ACC112 (cell line): ENCODE data around the gene SNX9.
"Not testable (repeated sequence)": the region's sequence is repeated elsewhere in the genome, so short reads cannot be mapped to it uniquely, and the experiment has no call there.

Source experiments
- H2AFZ ChIP-seq: fragments of 200-600 bp; sonication (generic); one replicate; pipeline ENCODE4 v1.6.0; 2017; ENCODE audit warnings: antibody characterized with exemption, low read length; ENCODE audit not compliant: unreplicated experiment
- H3K27ac ChIP-seq: fragments of 200-600 bp; sonication (generic); 2 replicates; pipeline ENCODE4 v1.5.1; 2014; ENCODE audit warnings: low read depth, mild to moderate bottlenecking, antibody characterized with exemption, low read length, moderate library complexity
- H3K27me3 ChIP-seq: fragments of 200-600 bp; sonication (generic); 2 replicates; pipeline ENCODE4 v1.6.1; 2014; ENCODE audit warnings: mild to moderate bottlenecking, antibody characterized with exemption, low read length, moderate library complexity, mixed read lengths; ENCODE audit not compliant: insufficient read depth
- H3K36me3 ChIP-seq: fragments of 200-600 bp; sonication (generic); 2 replicates; pipeline ENCODE4 v1.6.1; 2016; ENCODE audit warnings: mild to moderate bottlenecking, antibody characterized with exemption, low read length, moderate library complexity, mixed read lengths; ENCODE audit not compliant: insufficient read depth
- H3K4me1 ChIP-seq: fragments of 200-600 bp; sonication (generic); one replicate; pipeline ENCODE4 v1.6.1; 2016; ENCODE audit warnings: low read length, mixed read lengths; ENCODE audit not compliant: insufficient read depth, unreplicated experiment, control insufficient read depth
- H3K4me3 ChIP-seq: fragments of 200-600 bp; sonication (generic); 2 replicates; pipeline ENCODE4 v1.5.1; 2014; ENCODE audit warnings: mild to moderate bottlenecking, low read depth, low read length
- H3K79me2 ChIP-seq: fragments of 200-600 bp; sonication (generic); one replicate; pipeline ENCODE4 v1.6.0; 2016; ENCODE audit warnings: low read length; ENCODE audit not compliant: control insufficient read depth, unreplicated experiment, insufficient read depth

SNX9 gene

DNA sequence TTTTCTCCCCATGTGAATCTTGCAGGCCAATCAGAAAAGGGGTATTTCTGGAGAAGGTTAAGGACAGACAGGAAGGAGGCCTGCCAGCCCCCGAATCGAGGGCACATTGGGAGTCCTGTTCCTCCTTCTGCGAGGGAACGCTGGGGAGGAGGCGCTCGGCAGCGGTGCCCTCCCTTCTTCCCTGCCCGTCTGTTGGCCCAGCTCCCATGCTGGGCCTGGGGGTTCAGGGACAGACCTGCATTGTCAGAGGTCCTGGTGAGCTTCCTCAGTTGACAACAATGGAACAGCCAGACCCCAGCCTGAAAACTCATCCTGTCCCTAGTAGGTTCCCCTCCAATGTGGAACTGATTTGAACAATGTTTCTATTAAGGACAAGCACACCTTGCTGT lies 143.5 kb downstream of the SNX9 start:
- H3K79me2 ChIP-seq: no peaks in the 10 kb centered on the region
- no peak overlapping the region for H3K4me3 ChIP-seq

GRCh38 chr6:157967020-157967419 lies 144.0 kb downstream of the SNX9 start:
- Histone ChIP-seq H3K4me1 (peaks cover 21% of the 10 kb centered on the region), H3K79me2 (no peaks in the 10 kb centered on the region), H3K4me3 (no peak overlapping the region), H2AFZ (no peak overlapping the region), H3K27me3 (no peaks in the 10 kb centered on the region), H3K36me3 (no peaks in the 10 kb centered on the region), H3K27ac (no peak overlapping the region)

More for the DNA sequence above, 143.5 kb downstream of the SNX9 start:
- Histone ChIP-seq H3K36me3 (no peaks in the 10 kb centered on the region), H3K4me1 (peaks cover 24% of the 10 kb centered on the region), H3K27ac (no peak overlapping the region), H2AFZ (no peak overlapping the region), H3K27me3 (no peaks in the 10 kb centered on the region)

DNA sequence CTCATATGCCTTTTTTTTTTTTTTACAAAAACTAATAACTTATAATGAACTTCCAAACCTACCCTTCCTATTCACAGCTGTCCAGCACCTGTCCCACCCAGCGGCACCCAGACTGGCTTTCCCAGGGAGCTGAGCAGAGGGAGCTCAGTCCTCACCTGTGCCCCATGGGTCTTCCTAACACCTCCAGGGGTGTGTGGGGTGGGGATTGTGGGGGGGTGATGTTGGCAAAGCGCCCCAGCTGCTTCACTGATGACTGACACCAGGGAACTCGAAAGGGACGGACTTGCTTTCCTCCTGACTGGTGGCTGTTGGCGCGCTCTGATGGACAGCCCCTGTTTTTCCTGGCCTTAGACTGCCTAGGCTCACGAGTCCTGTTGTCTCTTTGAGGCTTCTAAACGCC lies 144.4 kb downstream of the SNX9 start:
- Histone ChIP-seq H3K36me3 (no peaks in the 10 kb centered on the region), H3K27ac (no peak overlapping the region), H3K27me3 (no peaks in the 10 kb centered on the region), H2AFZ (no peak overlapping the region), H3K4me3 (no peak overlapping the region), H3K4me1 (peaks cover 17% of the 10 kb centered on the region), H3K79me2 (no peaks in the 10 kb centered on the region)

- not testable (repeated sequence) for H3K27me3 ChIP-seq, H3K27ac ChIP-seq, H3K4me3 ChIP-seq, H3K79me2 ChIP-seq, H2AFZ ChIP-seq, H3K36me3 ChIP-seq
- peaks cover 17% of the 10 kb centered on the region for H3K4me1 ChIP-seq
These were observed 149.1 kb downstream of the SNX9 start for GRCh38 chr6:157972177-157972576.

GRCh38 chr6:157974341-157974894 lies 151.4 kb downstream of the SNX9 start:
- H3K27me3 ChIP-seq: no peaks in the 10 kb centered on the region
- no peaks in the 10 kb centered on the region for H3K36me3 ChIP-seq
- no peak overlapping the region for H2AFZ ChIP-seq
- H3K79me2 ChIP-seq: no peaks in the 10 kb centered on the region
- peaks cover 9% of the 10 kb centered on the region for H3K4me1 ChIP-seq
- no peak overlapping the region for H3K4me3 ChIP-seq
- H3K27ac ChIP-seq: no peak overlapping the region

- peaks cover 8% of the 10 kb centered on the region for H3K4me1 ChIP-seq
- no peak overlapping the region for H3K27ac ChIP-seq
- H3K36me3 ChIP-seq: no peaks in the 10 kb centered on the region
- no peaks in the 10 kb centered on the region for H3K79me2 ChIP-seq
- H3K27me3 ChIP-seq: no peaks in the 10 kb centered on the region
- H3K4me3 ChIP-seq: no peak overlapping the region
- no peak overlapping the region for H2AFZ ChIP-seq
These were observed 151.9 kb downstream of the SNX9 start for GRCh38 chr6:157974967-157975366.

- no peak overlapping the region for H3K4me3 ChIP-seq
- H3K4me1 ChIP-seq: peaks cover 8% of the 10 kb centered on the region
- H2AFZ ChIP-seq: no peak overlapping the region
- H3K27ac ChIP-seq: no peak overlapping the region
- no peaks in the 10 kb centered on the region for H3K79me2 ChIP-seq
- no peaks in the 10 kb centered on the region for H3K36me3 ChIP-seq
- H3K27me3 ChIP-seq: no peaks in the 10 kb centered on the region
These were observed 152.4 kb downstream of the SNX9 start for GRCh38 chr6:157975456-157975855.

DNA sequence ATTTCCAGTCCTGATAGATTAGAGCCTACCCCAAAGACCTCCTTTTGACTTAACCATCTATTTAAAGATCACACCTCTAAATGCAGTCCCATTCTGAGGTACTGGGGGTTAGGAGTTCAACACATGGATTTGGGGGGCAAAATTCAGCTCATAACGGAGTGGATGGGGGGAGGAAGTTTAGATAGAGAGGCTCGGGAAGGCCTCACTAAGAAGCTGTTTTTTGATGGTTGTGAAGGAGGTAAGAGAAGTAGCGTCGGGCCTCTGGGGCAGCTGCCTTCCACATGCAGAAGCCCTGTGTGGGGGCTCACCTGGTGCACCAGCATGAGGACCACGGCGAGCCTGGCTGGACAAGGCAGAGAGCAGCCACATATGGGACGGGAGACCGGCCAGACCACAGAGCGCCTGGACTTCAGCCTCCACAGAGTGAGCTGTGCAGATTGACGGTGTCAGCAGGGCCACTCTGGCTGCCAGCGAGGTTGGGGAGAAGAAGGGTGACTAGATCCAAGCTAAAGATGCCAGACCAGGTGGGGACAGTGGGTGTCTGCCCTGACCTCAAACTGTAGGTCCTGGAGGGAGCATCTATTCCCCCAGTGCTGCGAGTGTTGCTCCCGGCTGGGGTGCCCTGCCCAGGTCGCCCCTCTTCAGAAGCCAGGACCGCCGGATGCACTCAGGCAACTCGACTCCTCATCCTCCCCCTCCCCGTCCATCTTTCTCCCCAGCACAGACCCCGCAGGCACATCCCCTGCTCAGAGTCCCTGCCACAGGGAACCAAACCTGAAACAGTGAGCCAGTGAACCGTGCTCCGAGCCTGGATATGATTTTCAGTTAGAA lies 153.5 kb downstream of the SNX9 start:
- no peak overlapping the region for H3K27ac ChIP-seq
- H3K27me3 ChIP-seq: no peaks in the 10 kb centered on the region
- H2AFZ ChIP-seq: no peak overlapping the region
- H3K79me2 ChIP-seq: no peaks in the 10 kb centered on the region
- H3K4me1 ChIP-seq: peaks cover 10% of the 10 kb centered on the region
- H3K36me3 ChIP-seq: no peaks in the 10 kb centered on the region
- no peak overlapping the region for H3K4me3 ChIP-seq

GRCh38 chr6:157977176-157977804 lies 154.2 kb downstream of the SNX9 start:
- Histone ChIP-seq H2AFZ (no peak overlapping the region), H3K27ac (no peak overlapping the region), H3K4me1 (peaks cover 10% of the 10 kb centered on the region), H3K79me2 (peaks cover 1% of the 10 kb centered on the region), H3K27me3 (no peaks in the 10 kb centered on the region), H3K4me3 (no peak overlapping the region), H3K36me3 (no peaks in the 10 kb centered on the region)

DNA sequence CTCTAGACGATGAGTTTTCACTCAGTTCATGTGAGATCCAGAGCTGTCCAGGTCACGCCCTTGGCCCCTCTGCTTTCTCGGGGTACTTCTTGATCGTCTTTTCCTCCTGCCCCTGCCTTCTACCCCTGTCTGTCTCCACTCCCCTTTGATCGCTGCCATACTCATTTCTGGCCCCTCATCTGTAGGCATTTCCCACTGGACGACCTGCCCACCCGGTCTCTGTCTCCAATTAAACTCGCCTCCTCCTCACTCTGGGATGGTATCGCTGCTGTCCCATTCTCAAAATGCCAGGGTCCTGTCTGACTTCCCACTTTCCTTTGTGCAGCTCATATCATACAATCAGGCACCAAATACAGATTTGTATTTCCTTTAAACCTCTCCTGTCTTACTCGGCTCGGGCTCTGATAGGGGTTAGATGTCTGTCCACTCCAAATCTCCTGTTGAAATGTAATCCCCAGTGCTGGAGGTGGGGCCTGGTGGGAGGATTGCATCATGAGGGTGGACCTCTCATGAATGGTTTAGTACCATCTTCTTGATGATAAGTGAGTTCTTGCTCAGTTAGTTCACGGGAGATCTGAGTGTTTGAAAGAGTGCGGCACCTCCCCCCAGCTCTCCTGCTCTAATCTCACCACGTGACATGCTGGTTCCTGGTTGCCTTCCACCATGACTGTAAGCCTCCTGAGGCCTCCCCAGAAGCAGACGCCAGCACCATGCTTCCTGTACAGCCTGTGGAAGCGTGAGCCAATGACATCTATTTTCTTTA lies 155.2 kb downstream of the SNX9 start:
- Histone ChIP-seq H2AFZ (no peak overlapping the region), H3K27ac (no peak overlapping the region), H3K79me2 (peaks cover 11% of the 10 kb centered on the region), H3K36me3 (no peaks in the 10 kb centered on the region), H3K4me3 (no peak overlapping the region), H3K4me1 (peaks cover 10% of the 10 kb centered on the region), H3K27me3 (no peaks in the 10 kb centered on the region)
